GM23338 (cell line): ENCODE measurements around the gene ARHGAP42. TPM values are rescaled to one million over a fixed set of nuclear protein-coding genes. Genes with fewer than 3 reads are reported as not detected.

Experiments used
- ATAC-seq: fragments of 200-7000 bp; cut with Tn5 transposase; 3 replicates; pipeline ENCODE4 v1.9.1; 2020
- DNase-seq: peaks from one replicate; pipeline ENCODE4 v3.0.0-alpha.2; 2015; ENCODE audit warnings: low spot score
- H2AFZ ChIP-seq: fragments of 200-600 bp; sonication (generic); 2 replicates; pipeline ENCODE4 v1.8.0; 2016; ENCODE audit warnings: antibody characterized with exemption, mild to moderate bottlenecking, moderate library complexity
- H3F3A ChIP-seq: fragments of 200-600 bp; sonication (generic); replicated peaks from 2 replicates; pipeline ENCODE4 v1.8.0; 2017; ENCODE audit warnings: antibody characterized with exemption, mixed run types, low read depth
- H3K27ac ChIP-seq: fragments of 200-600 bp; sonication (generic); 2 replicates; pipeline ENCODE4 v1.6.1; 2016; ENCODE audit warnings: low read depth
- H3K27me3 ChIP-seq: fragments of 200-600 bp; sonication (generic); 2 replicates; pipeline ENCODE4 v1.8.0; 2016; ENCODE audit warnings: mild to moderate bottlenecking, mixed run types, moderate library complexity; ENCODE audit not compliant: insufficient read depth
- H3K36me3 ChIP-seq: fragments of 200-600 bp; sonication (generic); 2 replicates; pipeline ENCODE4 v1.8.0; 2016; ENCODE audit warnings: mild to moderate bottlenecking; ENCODE audit not compliant: insufficient read depth
- H3K4me1 ChIP-seq: fragments of 200-600 bp; sonication (generic); 2 replicates; pipeline ENCODE4 v1.8.0; 2016; ENCODE audit warnings: mild to moderate bottlenecking, moderate library complexity; ENCODE audit not compliant: insufficient read depth
- H3K4me2 ChIP-seq: fragments of 200-600 bp; sonication (generic); 2 replicates; pipeline ENCODE4 v1.7.1; 2017; ENCODE audit warnings: mixed run types
- H3K4me3 ChIP-seq: fragments of 200-600 bp; sonication (generic); 2 replicates; pipeline ENCODE4 v1.6.1; 2016; ENCODE audit warnings: mixed run types
- H3K79me2 ChIP-seq: fragments of 200-600 bp; sonication (generic); replicated peaks from 2 replicates; pipeline ENCODE4 v1.8.0; 2017; ENCODE audit warnings: mild to moderate bottlenecking; ENCODE audit not compliant: insufficient read depth
- H3K9me2 ChIP-seq: fragments of 200-600 bp; sonication (generic); 2 replicates; pipeline ENCODE4 v1.8.0; 2017; ENCODE audit not compliant: insufficient read depth
- H4K20me1 ChIP-seq: fragments of 200-600 bp; sonication (generic); replicated peaks from 2 replicates; pipeline ENCODE4 v1.8.0; 2017; ENCODE audit warnings: mild to moderate bottlenecking; ENCODE audit not compliant: insufficient read depth
- H3K27ac Mint-ChIP-seq: 2 replicates; pipeline ENCODE4 v1.8.0; 2020; ENCODE audit warnings: inconsistent platforms, mild to moderate bottlenecking, moderate library complexity, mixed read lengths
- H3K27me3 Mint-ChIP-seq: 3 replicates; pipeline ENCODE4 v1.8.0; 2022; ENCODE audit warnings: low read depth, mild to moderate bottlenecking, moderate library complexity, mixed read lengths, inconsistent platforms; ENCODE audit not compliant: insufficient read depth, poor library complexity
- H3K36me3 Mint-ChIP-seq: 3 replicates; pipeline ENCODE4 v1.8.0; 2021; ENCODE audit warnings: low read depth, mild to moderate bottlenecking, inconsistent platforms, moderate library complexity, mixed read lengths
- H3K4me1 Mint-ChIP-seq: 3 replicates; pipeline ENCODE4 v1.8.0; 2020; ENCODE audit warnings: mild to moderate bottlenecking, inconsistent platforms, mixed read lengths
- H3K4me3 Mint-ChIP-seq: 3 replicates; pipeline ENCODE4 v1.8.0; 2021; ENCODE audit warnings: moderate library complexity, mild to moderate bottlenecking, inconsistent platforms, mixed read lengths
- H3K9me3 Mint-ChIP-seq: 3 replicates; pipeline ENCODE4 v1.8.0; 2020; ENCODE audit warnings: moderate library complexity, mild to moderate bottlenecking, inconsistent platforms, mixed read lengths
- CREB1 ChIP-seq: fragments of 250-450 bp; sonication (Bioruptor Pico); IDR thresholded peaks from 2 replicates; pipeline ENCODE4 v1.5.0; 2020; ENCODE audit warnings: low read depth, mild to moderate bottlenecking, moderate library complexity
- EZH2 ChIP-seq: fragments of 200-600 bp; sonication (generic); IDR thresholded peaks from one replicate; pipeline ENCODE4 v1.8.0; 2017; ENCODE audit warnings: antibody characterized with exemption, mild to moderate bottlenecking, low read depth; ENCODE audit not compliant: unreplicated experiment
- EZH2phosphoT487 ChIP-seq: fragments of 200-600 bp; sonication (generic); IDR thresholded peaks from one replicate; pipeline ENCODE4 v1.8.1; 2018; ENCODE audit warnings: antibody characterized with exemption; ENCODE audit not compliant: unreplicated experiment
- JUNB ChIP-seq: IDR thresholded peaks from one replicate; pipeline ENCODE4 v1.6.1; 2016; ENCODE audit warnings: antibody characterized with exemption; ENCODE audit not compliant: unreplicated experiment
- NANOG ChIP-seq: IDR thresholded peaks from 2 replicates; pipeline ENCODE4 v1.6.1; 2016; ENCODE audit warnings: antibody characterized with exemption, borderline replicate concordance
- POLR2AphosphoS5 ChIP-seq: IDR thresholded peaks from 2 replicates; pipeline ENCODE4 v1.6.1; 2016; ENCODE audit warnings: antibody characterized with exemption, low read depth
- STAT1 ChIP-seq: IDR thresholded peaks from one replicate; pipeline ENCODE4 v1.6.1; 2016; ENCODE audit warnings: antibody characterized with exemption; ENCODE audit not compliant: unreplicated experiment
- ZNF114 ChIP-seq: fragments of 250-450 bp; sonication (Bioruptor Pico); IDR thresholded peaks from 2 replicates; pipeline ENCODE4 v1.5.0; 2020; ENCODE audit warnings: mild to moderate bottlenecking, moderate library complexity
- ZNF331 ChIP-seq: fragments of 250-450 bp; sonication (Bioruptor Pico); IDR thresholded peaks from 2 replicates; pipeline ENCODE4 v1.5.0; 2020; ENCODE audit warnings: low read depth, mild to moderate bottlenecking, moderate library complexity
- polyA plus RNA-seq: library from polyadenylated mRNA; unstranded; fragments of >200 nt; fragmentation: Nextera tagmentation; extraction: Ambion mirVana; gene quantifications from 2 replicates; pipeline ENCODE4 v1.2.1, GENCODE V29; 2016
- total RNA-seq: library from RNA; depleted of rRNA; stranded (reverse); fragments of >200 nt; shearing (Covaris generic); gene quantifications from 2 replicates; pipeline ENCODE4 v1.2.3, GENCODE V29; 2014
- TF ChIP-seq, protein P1 (sequence below): IDR thresholded peaks from 2 replicates; pipeline ENCODE4 v1.6.1; 2016; ENCODE audit warnings: antibody characterized with exemption
- TF ChIP-seq, protein P2 (sequence below): IDR thresholded peaks from one replicate; pipeline ENCODE4 v1.6.1; 2018; ENCODE audit warnings: antibody characterized with exemption; ENCODE audit not compliant: unreplicated experiment
- TF ChIP-seq, protein P3 (sequence below), 2 experiments: fragments of 200-600 bp in 1 of 2; sonication (generic) in 1 of 2; conservative IDR thresholded peaks; 2 replicates each; pipeline versions ENCODE4 v1.5.1 to v1.6.1; 2016 to 2017; ENCODE audit warnings: antibody characterized with exemption in 2 of 2, low read depth in 2 of 2, mild to moderate bottlenecking in 2 of 2, moderate library complexity in 1 of 2
- TF ChIP-seq, protein P4 (sequence below): fragments of 250-450 bp; sonication (Bioruptor Pico); IDR thresholded peaks from 2 replicates; pipeline ENCODE4 v1.5.0; 2020; ENCODE audit warnings: mild to moderate bottlenecking, moderate library complexity

ARHGAP42 gene
- total and polyA plus RNA-seq, 2 experiments from 2014 or later: 23.7 to 35.7 TPM

DNA sequence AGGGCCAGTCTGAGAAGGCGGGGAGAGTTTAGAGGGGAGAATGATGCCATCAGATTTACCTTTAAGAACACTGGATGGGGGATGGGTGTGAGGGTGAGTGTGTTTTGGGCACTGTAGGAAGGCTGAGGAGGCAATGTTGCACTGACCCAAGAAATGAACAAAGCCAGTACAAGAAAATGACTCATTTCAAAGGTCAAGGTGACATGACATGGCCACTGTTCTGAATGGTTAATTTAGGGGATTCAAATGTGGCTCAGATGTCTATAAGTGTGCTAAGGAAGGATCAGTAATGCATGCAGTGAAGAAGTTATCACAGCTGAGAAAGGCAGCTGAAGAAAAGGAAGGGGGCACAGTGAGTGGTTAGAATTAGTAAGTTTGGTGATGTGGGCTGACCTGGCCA lies 312.7 kb downstream of the ARHGAP42 start:
- no peak overlapping the region for H3K4me2 ChIP-seq
- H3K4me3 Mint-ChIP-seq: no peak overlapping the region
- H3K79me2 ChIP-seq: no peaks in the 10 kb centered on the region
- H3K36me3 ChIP-seq: no peaks in the 10 kb centered on the region
- no peaks in the 10 kb centered on the region for H3K36me3 Mint-ChIP-seq
- H3K4me1 ChIP-seq: no peaks in the 10 kb centered on the region
- H4K20me1 ChIP-seq: no peaks in the 10 kb centered on the region
- ATAC-seq (no peak), DNase-seq (no peak)
- no peaks in the 10 kb centered on the region for H3F3A ChIP-seq
- no peaks in the 10 kb centered on the region for H3K9me3 Mint-ChIP-seq
- no peak overlapping the region for H3K27ac Mint-ChIP-seq
- H3K27me3 ChIP-seq: no peaks in the 10 kb centered on the region
- no peak overlapping the region for H2AFZ ChIP-seq
- H3K4me1 Mint-ChIP-seq: peaks cover 6% of the 10 kb centered on the region; the same call in 2 of the 3 replicates
- no peaks in the 10 kb centered on the region for H3K27me3 Mint-ChIP-seq
- TF ChIP-seq, protein P1, sequence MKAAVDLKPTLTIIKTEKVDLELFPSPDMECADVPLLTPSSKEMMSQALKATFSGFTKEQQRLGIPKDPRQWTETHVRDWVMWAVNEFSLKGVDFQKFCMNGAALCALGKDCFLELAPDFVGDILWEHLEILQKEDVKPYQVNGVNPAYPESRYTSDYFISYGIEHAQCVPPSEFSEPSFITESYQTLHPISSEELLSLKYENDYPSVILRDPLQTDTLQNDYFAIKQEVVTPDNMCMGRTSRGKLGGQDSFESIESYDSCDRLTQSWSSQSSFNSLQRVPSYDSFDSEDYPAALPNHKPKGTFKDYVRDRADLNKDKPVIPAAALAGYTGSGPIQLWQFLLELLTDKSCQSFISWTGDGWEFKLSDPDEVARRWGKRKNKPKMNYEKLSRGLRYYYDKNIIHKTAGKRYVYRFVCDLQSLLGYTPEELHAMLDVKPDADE: no peak
- TF ChIP-seq, protein P2, sequence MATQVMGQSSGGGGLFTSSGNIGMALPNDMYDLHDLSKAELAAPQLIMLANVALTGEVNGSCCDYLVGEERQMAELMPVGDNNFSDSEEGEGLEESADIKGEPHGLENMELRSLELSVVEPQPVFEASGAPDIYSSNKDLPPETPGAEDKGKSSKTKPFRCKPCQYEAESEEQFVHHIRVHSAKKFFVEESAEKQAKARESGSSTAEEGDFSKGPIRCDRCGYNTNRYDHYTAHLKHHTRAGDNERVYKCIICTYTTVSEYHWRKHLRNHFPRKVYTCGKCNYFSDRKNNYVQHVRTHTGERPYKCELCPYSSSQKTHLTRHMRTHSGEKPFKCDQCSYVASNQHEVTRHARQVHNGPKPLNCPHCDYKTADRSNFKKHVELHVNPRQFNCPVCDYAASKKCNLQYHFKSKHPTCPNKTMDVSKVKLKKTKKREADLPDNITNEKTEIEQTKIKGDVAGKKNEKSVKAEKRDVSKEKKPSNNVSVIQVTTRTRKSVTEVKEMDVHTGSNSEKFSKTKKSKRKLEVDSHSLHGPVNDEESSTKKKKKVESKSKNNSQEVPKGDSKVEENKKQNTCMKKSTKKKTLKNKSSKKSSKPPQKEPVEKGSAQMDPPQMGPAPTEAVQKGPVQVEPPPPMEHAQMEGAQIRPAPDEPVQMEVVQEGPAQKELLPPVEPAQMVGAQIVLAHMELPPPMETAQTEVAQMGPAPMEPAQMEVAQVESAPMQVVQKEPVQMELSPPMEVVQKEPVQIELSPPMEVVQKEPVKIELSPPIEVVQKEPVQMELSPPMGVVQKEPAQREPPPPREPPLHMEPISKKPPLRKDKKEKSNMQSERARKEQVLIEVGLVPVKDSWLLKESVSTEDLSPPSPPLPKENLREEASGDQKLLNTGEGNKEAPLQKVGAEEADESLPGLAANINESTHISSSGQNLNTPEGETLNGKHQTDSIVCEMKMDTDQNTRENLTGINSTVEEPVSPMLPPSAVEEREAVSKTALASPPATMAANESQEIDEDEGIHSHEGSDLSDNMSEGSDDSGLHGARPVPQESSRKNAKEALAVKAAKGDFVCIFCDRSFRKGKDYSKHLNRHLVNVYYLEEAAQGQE: no peak
- no peak for TF ChIP-seq ZNF331 (CRISPR knock-in tag)
- TF ChIP-seq, protein P3, sequence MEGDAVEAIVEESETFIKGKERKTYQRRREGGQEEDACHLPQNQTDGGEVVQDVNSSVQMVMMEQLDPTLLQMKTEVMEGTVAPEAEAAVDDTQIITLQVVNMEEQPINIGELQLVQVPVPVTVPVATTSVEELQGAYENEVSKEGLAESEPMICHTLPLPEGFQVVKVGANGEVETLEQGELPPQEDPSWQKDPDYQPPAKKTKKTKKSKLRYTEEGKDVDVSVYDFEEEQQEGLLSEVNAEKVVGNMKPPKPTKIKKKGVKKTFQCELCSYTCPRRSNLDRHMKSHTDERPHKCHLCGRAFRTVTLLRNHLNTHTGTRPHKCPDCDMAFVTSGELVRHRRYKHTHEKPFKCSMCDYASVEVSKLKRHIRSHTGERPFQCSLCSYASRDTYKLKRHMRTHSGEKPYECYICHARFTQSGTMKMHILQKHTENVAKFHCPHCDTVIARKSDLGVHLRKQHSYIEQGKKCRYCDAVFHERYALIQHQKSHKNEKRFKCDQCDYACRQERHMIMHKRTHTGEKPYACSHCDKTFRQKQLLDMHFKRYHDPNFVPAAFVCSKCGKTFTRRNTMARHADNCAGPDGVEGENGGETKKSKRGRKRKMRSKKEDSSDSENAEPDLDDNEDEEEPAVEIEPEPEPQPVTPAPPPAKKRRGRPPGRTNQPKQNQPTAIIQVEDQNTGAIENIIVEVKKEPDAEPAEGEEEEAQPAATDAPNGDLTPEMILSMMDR (conservative IDR thresholded peaks at IDR 0.05; ENCODE audit: low read depth in 2 of 2): no peak
- TF ChIP-seq STAT1: no peak
- no peak for TF ChIP-seq CREB1 (CRISPR knock-in tag)
- no peak for TF ChIP-seq NANOG
- TF ChIP-seq EZH2phosphoT487: no peak
- TF ChIP-seq, protein P4, sequence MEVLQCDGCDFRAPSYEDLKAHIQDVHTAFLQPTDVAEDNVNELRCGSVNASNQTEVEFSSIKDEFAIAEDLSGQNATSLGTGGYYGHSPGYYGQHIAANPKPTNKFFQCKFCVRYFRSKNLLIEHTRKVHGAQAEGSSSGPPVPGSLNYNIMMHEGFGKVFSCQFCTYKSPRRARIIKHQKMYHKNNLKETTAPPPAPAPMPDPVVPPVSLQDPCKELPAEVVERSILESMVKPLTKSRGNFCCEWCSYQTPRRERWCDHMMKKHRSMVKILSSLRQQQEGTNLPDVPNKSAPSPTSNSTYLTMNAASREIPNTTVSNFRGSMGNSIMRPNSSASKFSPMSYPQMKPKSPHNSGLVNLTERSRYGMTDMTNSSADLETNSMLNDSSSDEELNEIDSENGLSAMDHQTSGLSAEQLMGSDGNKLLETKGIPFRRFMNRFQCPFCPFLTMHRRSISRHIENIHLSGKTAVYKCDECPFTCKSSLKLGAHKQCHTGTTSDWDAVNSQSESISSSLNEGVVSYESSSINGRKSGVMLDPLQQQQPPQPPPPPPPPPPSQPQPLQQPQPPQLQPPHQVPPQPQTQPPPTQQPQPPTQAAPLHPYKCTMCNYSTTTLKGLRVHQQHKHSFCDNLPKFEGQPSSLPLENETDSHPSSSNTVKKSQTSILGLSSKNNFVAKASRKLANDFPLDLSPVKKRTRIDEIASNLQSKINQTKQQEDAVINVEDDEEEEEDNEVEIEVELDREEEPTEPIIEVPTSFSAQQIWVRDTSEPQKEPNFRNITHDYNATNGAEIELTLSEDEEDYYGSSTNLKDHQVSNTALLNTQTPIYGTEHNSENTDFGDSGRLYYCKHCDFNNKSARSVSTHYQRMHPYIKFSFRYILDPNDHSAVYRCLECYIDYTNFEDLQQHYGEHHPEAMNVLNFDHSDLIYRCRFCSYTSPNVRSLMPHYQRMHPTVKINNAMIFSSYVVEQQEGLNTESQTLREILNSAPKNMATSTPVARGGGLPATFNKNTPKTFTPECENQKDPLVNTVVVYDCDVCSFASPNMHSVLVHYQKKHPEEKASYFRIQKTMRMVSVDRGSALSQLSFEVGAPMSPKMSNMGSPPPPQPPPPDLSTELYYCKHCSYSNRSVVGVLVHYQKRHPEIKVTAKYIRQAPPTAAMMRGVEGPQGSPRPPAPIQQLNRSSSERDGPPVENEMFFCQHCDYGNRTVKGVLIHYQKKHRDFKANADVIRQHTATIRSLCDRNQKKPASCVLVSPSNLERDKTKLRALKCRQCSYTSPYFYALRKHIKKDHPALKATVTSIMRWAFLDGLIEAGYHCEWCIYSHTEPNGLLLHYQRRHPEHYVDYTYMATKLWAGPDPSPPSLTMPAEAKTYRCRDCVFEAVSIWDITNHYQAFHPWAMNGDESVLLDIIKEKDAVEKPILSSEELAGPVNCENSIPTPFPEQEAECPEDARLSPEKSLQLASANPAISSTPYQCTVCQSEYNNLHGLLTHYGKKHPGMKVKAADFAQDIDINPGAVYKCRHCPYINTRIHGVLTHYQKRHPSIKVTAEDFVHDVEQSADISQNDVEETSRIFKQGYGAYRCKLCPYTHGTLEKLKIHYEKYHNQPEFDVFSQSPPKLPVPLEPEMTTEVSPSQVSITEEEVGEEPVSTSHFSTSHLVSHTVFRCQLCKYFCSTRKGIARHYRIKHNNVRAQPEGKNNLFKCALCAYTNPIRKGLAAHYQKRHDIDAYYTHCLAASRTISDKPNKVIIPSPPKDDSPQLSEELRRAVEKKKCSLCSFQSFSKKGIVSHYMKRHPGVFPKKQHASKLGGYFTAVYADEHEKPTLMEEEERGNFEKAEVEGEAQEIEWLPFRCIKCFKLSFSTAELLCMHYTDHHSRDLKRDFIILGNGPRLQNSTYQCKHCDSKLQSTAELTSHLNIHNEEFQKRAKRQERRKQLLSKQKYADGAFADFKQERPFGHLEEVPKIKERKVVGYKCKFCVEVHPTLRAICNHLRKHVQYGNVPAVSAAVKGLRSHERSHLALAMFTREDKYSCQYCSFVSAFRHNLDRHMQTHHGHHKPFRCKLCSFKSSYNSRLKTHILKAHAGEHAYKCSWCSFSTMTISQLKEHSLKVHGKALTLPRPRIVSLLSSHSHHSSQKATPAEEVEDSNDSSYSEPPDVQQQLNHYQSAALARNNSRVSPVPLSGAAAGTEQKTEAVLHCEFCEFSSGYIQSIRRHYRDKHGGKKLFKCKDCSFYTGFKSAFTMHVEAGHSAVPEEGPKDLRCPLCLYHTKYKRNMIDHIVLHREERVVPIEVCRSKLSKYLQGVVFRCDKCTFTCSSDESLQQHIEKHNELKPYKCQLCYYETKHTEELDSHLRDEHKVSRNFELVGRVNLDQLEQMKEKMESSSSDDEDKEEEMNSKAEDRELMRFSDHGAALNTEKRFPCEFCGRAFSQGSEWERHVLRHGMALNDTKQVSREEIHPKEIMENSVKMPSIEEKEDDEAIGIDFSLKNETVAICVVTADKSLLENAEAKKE: no peak
- TF ChIP-seq EZH2: no peak
- TF ChIP-seq ZNF114 (CRISPR knock-in tag): no peak
- no peak for TF ChIP-seq JUNB
- no peak for TF ChIP-seq POLR2AphosphoS5
- H3K27ac ChIP-seq: no peak overlapping the region
- no peak overlapping the region for H3K4me3 ChIP-seq
- H3K9me2 ChIP-seq: no peaks in the 10 kb centered on the region; the same call in 1 of the 2 replicates
